ENCODE results near the gene RASGRF1. TPM values are rescaled to one million over a fixed set of nuclear protein-coding genes. Genes with fewer than 3 reads are reported as not detected.
A peak's percentile ranks its signal among the peaks of the same experiment; 100 is the strongest.

RASGRF1 gene
- total and polyA plus RNA-seq, 9 of the 15 experiments (the other 6 are each of a cell fraction or from before 2014, with no cell fraction given) = 0.03 to 0.58 (median 0.06) TPM; not detected in 1

DNA sequence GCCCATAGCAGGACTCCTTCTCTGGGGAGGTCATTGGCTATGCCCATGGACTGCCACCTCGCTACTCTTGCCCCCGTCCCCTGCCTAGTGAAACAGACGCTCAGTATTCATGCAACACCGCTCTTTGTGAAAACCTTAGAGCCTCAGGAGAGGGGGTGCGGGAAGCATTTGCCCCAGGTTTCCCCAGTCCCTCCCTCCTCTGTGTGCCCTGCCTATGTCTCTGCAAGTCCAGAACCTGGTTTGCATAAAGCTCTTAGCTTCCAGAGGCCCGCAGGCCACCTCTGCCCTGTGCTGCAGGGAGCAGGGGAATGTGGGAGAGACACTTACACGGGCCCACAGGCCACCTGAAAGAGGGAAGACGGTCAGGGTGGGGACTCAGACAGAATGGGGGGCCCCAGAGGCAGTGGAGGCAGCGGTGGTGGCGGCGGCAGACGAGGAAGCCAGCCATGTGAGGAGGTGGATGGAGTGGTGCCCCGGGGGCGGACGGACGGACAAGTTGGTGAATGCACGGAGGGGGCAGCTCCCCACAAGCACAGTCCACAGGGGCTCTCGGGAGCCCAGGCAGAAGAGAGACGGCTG lies 111.9 kb downstream of the RASGRF1 start (continued):
- TF ChIP-seq SETDB1 (IDR thresholded peaks at IDR 0.05; ENCODE audit: low read length) (no peak), HNRNPLL (IDR thresholded peaks at IDR 0.05; ENCODE audit: low read depth, low read length, poor library complexity, severe bottlenecking) (no peak), ZNF263 (CRISPR knock-in tag; IDR thresholded peaks at IDR 0.05; ENCODE audit: borderline replicate concordance) (no peak), PYGO2 (tag; IDR thresholded peaks at IDR 0.05) (no peak)
- TF ChIP-seq, protein P1, sequence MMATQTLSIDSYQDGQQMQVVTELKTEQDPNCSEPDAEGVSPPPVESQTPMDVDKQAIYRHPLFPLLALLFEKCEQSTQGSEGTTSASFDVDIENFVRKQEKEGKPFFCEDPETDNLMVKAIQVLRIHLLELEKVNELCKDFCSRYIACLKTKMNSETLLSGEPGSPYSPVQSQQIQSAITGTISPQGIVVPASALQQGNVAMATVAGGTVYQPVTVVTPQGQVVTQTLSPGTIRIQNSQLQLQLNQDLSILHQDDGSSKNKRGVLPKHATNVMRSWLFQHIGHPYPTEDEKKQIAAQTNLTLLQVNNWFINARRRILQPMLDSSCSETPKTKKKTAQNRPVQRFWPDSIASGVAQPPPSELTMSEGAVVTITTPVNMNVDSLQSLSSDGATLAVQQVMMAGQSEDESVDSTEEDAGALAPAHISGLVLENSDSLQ (IDR thresholded peaks at IDR 0.05) = no peak

DNA sequence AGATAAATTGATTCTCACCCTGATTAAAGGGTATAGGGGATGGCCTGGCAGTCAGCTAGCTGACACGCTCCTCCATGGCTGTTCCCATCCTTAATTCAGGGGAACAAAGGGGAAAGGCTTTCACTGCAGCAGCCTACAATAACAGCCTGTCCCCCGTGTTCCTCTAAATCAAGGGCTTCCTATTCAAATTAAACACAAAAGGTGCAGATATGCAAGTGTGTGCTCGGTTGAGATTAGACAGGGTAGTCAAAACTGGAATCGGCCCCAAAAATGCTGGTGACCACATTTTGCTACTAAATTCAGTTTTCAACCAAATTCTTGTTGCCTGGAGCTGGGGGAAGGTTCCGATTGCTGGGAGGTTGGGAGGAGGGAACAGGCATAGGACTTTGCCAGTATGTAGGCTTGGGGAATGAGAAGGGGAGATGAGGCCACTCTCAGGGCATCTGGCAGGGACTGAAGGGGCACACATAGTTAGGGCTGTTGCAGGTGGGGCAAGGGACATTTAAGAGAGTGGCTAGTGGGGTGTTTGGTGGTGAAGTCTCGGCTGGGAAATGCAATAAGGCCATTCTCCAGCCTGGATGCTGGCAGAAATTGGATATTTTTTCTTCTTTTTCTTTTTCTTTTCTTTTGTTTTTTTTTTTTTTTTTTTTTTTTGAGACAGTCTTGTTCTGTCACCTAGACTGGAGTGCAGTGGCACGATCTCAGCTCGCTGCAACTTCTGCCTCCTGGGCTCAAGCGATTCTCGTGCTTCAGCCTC lies 112.8 kb downstream of the RASGRF1 start:
- WGBS (ENCODE audit: insufficient coverage, low coverage, missing lambda C conversion rate) = 44% methylated on average over 8 of the region's 10 CpGs
- Histone ChIP-seq H3K4me1 (replicated peaks in 1 of 2; ENCODE audit: control insufficient read depth in 2 of 2, insufficient read depth in 2 of 2, low read length in 2 of 2) (peaks cover 0 to 7% of the 10 kb centered on the region in 2 experiments; a peak in 4 of 5 replicates), H3K4me2 (ENCODE audit: insufficient read depth, low read length) (no peak overlapping the region), H3K27me3 (ENCODE audit: control insufficient read depth in 2 of 2, insufficient read depth in 2 of 2, low read length in 2 of 2) (peaks cover 3 to 10% of the 10 kb centered on the region in 2 experiments; a peak in 1 of 5 replicates), H3K79me2 (ENCODE audit: control insufficient read depth, insufficient read depth, low read length) (no peaks in the 10 kb centered on the region), H4K20me1 (replicated peaks; ENCODE audit: control insufficient read depth, insufficient read depth, low read length) (no peaks in the 10 kb centered on the region), H3K9me1 (ENCODE audit: control insufficient read depth, insufficient read depth, low read length) (no peaks in the 10 kb centered on the region), H3K27ac (ENCODE audit: extremely low read depth, low read depth, low read length) (no peak overlapping the region), H3K4me3 (no peak overlapping the region), H3K9ac (ENCODE audit: insufficient read depth in 1 of 2, low read depth in 2 of 2, low read length in 2 of 2) (peak overlapping the region in 1 of 2 experiments; percentile 22; a peak in 1 of 4 replicates), H2AFZ (ENCODE audit: low read depth, low read length) (0 out of 2 replicates have a peak overlapping the region, but pooled peaks have one; percentile 2), H3K9me3 (replicated peaks; ENCODE audit: control insufficient read depth, insufficient read depth, low read depth, low read length) (no peaks in the 10 kb centered on the region), H3K36me3 (ENCODE audit: control insufficient read depth, insufficient read depth, low read length) (no peaks in the 10 kb centered on the region)
- in situ Hi-C loops (cut with MboI) (no loop called here), intact Hi-C loops (cut with micrococcal nuclease) (no loop called here)
- ChIA-PET POLR2A (interaction anchor here (0.6 kb wide), 1 partner anchor 55 kb away, joined by 3 read pairs; no protein-coding TSS in a partner anchor), CTCF (ENCODE audit: low intra/inter-chr PET ratio) (interaction anchor here (0.6 kb wide), 1 partner anchor 221 kb away, joined by 3 read pairs; no protein-coding TSS in a partner anchor)
- BruUV-seq (replicated peaks) = no TSS peak
- FAIRE-seq = no peak
- no peak for DNase-seq (ENCODE audit: extremely low read depth in 1 of 4, low spot score in 3 of 4)
- 0 out of 2 replicates have a peak, but pooled peaks have one; percentile 18 for TF ChIP-seq TEAD4 (IDR thresholded peaks at IDR 0.05; ENCODE audit: low read length)
- TF ChIP-seq TEAD4 (CRISPR knock-in tag; IDR thresholded peaks at IDR 0.05; ENCODE audit: borderline replicate concordance) = no peak
- no peak for TF ChIP-seq TAF9B (IDR thresholded peaks at IDR 0.05; ENCODE audit: partially characterized antibody)
- TF ChIP-seq TCF3 (CRISPR knock-in tag; IDR thresholded peaks at IDR 0.05) = peak; percentile 37
- 0 out of 2 replicates have a peak, but pooled peaks have one; percentile 3 for TF ChIP-seq CBFA2T3 (IDR thresholded peaks at IDR 0.05)
- no peak for ATAC-seq
